K562 (cell line): ENCODE data around the gene DBP. TPM values are rescaled to one million over a fixed set of nuclear protein-coding genes. Genes with fewer than 3 reads are reported as not detected.

ENCODE experiments used
- ATF2 ChIP-seq: sonication (generic); formaldehyde crosslinking; IDR thresholded peaks from 2 replicates; pipeline ENCODE4 v1.8.1; 2022; ENCODE audit warnings: missing genetic modification reagents
- CEBPB ChIP-seq: fragments of 450-650 bp; IDR thresholded peaks from 2 replicates; pipeline ENCODE4 v1.6.1; 2016; ENCODE audit warnings: missing genetic modification characterization, missing compliant biosample characterization
- CHCHD3 ChIP-seq: fragments of 250-450 bp; sonication (Bioruptor Pico); IDR thresholded peaks from 2 replicates; pipeline ENCODE4 v2.1.2; 2022; ENCODE audit warnings: mild to moderate bottlenecking
- FOXP4 ChIP-seq: sonication (generic); formaldehyde crosslinking; IDR thresholded peaks from 2 replicates; pipeline ENCODE4 v1.8.0; 2022; ENCODE audit warnings: mild to moderate bottlenecking, missing genetic modification reagents, borderline replicate concordance
- MCM5 ChIP-seq: fragments of 450-650 bp; IDR thresholded peaks from 2 replicates; pipeline ENCODE4 v1.6.1; 2016; ENCODE audit warnings: low read depth
- NR2F6 ChIP-seq: fragments of 450-650 bp; formaldehyde crosslinking; IDR thresholded peaks from 2 replicates; pipeline ENCODE4 v1.4.0; 2020; ENCODE audit warnings: mild to moderate bottlenecking
- ZBTB1 ChIP-seq: sonication (generic); formaldehyde crosslinking; IDR thresholded peaks from 2 replicates; pipeline ENCODE4 v1.8.1; 2023; ENCODE audit warnings: missing genetic modification reagents, low read depth, mild to moderate bottlenecking, borderline replicate concordance
- ZNF609 ChIP-seq: sonication (generic); formaldehyde crosslinking; IDR thresholded peaks from 2 replicates; pipeline ENCODE4 v1.8.1; 2023; ENCODE audit warnings: missing genetic modification reagents, mild to moderate bottlenecking, borderline replicate concordance
- ZNF699 ChIP-seq: fragments of 250-450 bp; sonication (Bioruptor Pico); IDR thresholded peaks from 2 replicates; pipeline ENCODE4 v1.8.0; 2021; ENCODE audit warnings: mild to moderate bottlenecking, moderate library complexity; ENCODE audit not compliant: insufficient replicate concordance
- polyA plus RNA-seq, 8 experiments: library from polyadenylated mRNA; depleted of rRNA in 4 of 8; stranded (reverse) in 5 of 8; unstranded in 3 of 8; fragments of >200 nt; fragmentation: Nextera tagmentation in 2 of 8; fragmentation: Illumina TruSeq in 1 of 8; extraction: Ambion mirVana in 2 of 8; extraction: Trizol in 1 of 8; gene quantifications; 2 replicates each; pipeline versions ENCODE4 v1.2.1 to v1.2.3, GENCODE V29; 2011 to 2014; ENCODE audit warnings: inconsistent platforms in 1 of 8, missing spikeins in 1 of 8
- total RNA-seq, 7 experiments: library from RNA; depleted of rRNA in 6 of 7; stranded (reverse); fragments of >200 nt in 6 of 7; fragmentation: Illumina TruSeq in 2 of 7; extraction: Trizol in 2 of 7; gene quantifications; 2 replicates each; pipeline versions ENCODE4 v1.2.1 to v1.2.3, GENCODE V29; 2011 to 2021; ENCODE audit warnings: low replicate concordance in 1 of 7
- TF ChIP-seq, protein P1 (sequence below), 2 experiments: IDR thresholded peaks; 2 replicates each; pipeline ENCODE4 v1.6.1; 2012; ENCODE audit warnings: improper control_type of control experiment in 2 of 2, low read depth in 2 of 2, low read length in 2 of 2, borderline replicate concordance in 1 of 2
- TF ChIP-seq, protein P2 (sequence below): fragments of 250-450 bp; sonication (Bioruptor Pico); IDR thresholded peaks from 2 replicates; pipeline ENCODE4 v1.5.0; 2021; ENCODE audit warnings: mild to moderate bottlenecking, borderline replicate concordance

The DBP gene
- total and polyA plus RNA-seq, 9 of the 15 experiments (the other 6 are each of a cell fraction or from before 2014, with no cell fraction given), result 0.25 to 5.5 (median 1.8) TPM

DNA sequence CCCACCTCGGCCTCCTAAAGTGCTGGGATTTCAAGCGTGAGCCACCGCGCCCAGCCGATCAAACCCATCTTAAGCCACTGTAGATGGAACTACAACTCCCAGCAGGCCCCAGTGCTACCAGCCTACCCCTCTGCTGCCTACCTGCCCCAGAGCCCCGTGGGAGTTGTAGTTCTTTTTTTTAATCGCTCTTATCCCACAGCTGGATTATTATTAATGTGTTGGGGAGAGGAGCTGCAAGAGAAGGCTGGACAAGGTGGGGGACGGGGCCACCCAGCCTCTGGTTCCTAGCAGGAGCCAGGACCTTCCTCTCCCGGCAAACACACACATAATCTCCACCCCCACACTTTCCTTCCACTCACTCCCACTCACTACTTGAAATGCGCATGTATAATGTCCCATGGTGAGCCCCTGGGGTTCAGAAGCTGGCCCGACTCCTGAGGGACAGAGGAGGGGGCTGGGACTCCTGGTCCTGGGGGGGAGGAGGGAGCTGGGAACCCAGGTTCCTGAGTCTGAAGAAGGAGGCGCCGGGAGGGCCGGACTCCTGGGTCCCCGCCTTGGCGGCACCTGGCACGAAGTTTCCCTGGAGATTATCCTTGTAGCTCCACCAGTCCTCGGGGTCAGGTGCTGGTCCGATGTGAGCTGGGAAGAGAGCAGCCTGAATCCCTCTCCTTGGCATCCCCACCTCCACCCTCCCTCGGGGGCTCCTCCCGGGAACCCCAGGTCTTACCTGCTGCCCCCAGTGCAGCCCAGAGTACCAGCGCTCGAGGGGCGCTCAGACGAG, 7.8 kb upstream of the DBP start (continued):
- TF ChIP-seq, protein P1, sequence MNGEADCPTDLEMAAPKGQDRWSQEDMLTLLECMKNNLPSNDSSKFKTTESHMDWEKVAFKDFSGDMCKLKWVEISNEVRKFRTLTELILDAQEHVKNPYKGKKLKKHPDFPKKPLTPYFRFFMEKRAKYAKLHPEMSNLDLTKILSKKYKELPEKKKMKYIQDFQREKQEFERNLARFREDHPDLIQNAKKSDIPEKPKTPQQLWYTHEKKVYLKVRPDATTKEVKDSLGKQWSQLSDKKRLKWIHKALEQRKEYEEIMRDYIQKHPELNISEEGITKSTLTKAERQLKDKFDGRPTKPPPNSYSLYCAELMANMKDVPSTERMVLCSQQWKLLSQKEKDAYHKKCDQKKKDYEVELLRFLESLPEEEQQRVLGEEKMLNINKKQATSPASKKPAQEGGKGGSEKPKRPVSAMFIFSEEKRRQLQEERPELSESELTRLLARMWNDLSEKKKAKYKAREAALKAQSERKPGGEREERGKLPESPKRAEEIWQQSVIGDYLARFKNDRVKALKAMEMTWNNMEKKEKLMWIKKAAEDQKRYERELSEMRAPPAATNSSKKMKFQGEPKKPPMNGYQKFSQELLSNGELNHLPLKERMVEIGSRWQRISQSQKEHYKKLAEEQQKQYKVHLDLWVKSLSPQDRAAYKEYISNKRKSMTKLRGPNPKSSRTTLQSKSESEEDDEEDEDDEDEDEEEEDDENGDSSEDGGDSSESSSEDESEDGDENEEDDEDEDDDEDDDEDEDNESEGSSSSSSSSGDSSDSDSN (IDR thresholded peaks at IDR 0.05; ENCODE audit: borderline replicate concordance in 1 of 2, low read depth in 2 of 2, low read length in 2 of 2), result no peak
- TF ChIP-seq ZNF699 (CRISPR knock-in tag), result no peak
- no peak for TF ChIP-seq CEBPB (tag)
- no peak for TF ChIP-seq NR2F6 (CRISPR knock-in tag)
- TF ChIP-seq, protein P2, sequence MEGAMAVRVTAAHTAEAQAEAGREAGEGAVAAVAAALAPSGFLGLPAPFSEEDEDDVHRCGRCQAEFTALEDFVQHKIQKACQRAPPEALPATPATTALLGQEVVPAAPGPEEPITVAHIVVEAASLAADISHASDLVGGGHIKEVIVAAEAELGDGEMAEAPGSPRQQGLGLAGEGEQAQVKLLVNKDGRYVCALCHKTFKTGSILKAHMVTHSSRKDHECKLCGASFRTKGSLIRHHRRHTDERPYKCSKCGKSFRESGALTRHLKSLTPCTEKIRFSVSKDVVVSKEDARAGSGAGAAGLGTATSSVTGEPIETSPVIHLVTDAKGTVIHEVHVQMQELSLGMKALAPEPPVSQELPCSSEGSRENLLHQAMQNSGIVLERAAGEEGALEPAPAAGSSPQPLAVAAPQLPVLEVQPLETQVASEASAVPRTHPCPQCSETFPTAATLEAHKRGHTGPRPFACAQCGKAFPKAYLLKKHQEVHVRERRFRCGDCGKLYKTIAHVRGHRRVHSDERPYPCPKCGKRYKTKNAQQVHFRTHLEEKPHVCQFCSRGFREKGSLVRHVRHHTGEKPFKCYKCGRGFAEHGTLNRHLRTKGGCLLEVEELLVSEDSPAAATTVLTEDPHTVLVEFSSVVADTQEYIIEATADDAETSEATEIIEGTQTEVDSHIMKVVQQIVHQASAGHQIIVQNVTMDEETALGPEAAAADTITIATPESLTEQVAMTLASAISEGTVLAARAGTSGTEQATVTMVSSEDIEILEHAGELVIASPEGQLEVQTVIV (CRISPR knock-in tag), result no peak
- no peak for TF ChIP-seq ZBTB1 (CRISPR knock-in tag)
- TF ChIP-seq ZNF609 (CRISPR knock-in tag), result no peak
- TF ChIP-seq FOXP4 (CRISPR knock-in tag), result no peak
- TF ChIP-seq ATF2 (CRISPR knock-in tag), result no peak
- TF ChIP-seq MCM5, result no peak
- TF ChIP-seq CHCHD3 (CRISPR knock-in tag), result no peak
